GM12875 (cell line): ENCODE results near the gene GRIK2.

ENCODE experiments used
- H3K4me3 ChIP-seq: one replicate; pipeline ENCODE4 v1.5.1; 2011; ENCODE audit warnings: low read depth, low read length, control low read depth
- TF ChIP-seq, protein P1 (sequence below): IDR thresholded peaks from 2 replicates; pipeline ENCODE4 v1.5.1; 2011; ENCODE audit warnings: low read depth, mild to moderate bottlenecking, control low read depth, inconsistent platforms, low read length, moderate library complexity, borderline replicate concordance; ENCODE audit not compliant: insufficient read depth

Gene GRIK2

DNA sequence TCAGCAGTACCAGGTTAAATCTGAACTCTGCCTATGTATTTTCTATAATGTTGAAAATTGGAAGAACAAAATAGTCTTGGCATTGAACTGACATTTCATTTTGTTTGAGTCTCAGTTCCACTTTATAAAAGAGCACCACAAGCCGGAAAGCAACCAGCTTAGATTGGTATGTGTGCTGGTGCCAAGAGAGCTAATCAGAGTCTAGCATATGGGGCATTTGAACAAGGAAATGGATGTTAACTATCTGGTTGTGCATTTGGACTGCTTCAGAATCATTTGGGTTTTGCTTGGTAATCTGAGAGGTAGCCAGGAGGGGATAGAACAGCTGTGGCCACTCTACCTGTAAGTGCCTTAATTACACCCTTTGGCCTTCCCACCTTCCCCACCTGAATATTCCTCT is 184.8 kb downstream of the GRIK2 start:
- TF ChIP-seq, protein P1, sequence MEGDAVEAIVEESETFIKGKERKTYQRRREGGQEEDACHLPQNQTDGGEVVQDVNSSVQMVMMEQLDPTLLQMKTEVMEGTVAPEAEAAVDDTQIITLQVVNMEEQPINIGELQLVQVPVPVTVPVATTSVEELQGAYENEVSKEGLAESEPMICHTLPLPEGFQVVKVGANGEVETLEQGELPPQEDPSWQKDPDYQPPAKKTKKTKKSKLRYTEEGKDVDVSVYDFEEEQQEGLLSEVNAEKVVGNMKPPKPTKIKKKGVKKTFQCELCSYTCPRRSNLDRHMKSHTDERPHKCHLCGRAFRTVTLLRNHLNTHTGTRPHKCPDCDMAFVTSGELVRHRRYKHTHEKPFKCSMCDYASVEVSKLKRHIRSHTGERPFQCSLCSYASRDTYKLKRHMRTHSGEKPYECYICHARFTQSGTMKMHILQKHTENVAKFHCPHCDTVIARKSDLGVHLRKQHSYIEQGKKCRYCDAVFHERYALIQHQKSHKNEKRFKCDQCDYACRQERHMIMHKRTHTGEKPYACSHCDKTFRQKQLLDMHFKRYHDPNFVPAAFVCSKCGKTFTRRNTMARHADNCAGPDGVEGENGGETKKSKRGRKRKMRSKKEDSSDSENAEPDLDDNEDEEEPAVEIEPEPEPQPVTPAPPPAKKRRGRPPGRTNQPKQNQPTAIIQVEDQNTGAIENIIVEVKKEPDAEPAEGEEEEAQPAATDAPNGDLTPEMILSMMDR, result no peak
- no peak overlapping the region for H3K4me3 ChIP-seq

DNA sequence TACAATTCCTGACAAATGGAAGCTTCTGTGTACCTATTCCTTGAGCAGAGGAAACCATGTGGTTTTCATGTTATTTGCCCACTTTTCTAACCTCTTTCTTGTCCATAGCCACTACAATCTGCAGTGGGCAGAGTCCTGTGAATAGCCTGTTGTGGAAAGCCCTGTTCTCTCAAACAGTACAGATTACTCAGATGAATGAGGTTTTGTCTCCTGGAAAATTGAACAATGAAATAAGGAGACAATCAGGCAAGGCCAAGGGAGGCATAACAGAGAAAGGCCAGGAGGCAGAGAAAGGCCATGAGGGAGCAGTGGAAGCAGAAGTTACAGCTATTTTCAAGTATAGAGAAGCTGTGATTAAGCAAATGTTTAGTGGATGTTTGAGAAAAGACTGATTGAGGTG is 189.3 kb downstream of the GRIK2 start:
- no peak overlapping the region for H3K4me3 ChIP-seq
- TF ChIP-seq, protein P1, result no peak

DNA sequence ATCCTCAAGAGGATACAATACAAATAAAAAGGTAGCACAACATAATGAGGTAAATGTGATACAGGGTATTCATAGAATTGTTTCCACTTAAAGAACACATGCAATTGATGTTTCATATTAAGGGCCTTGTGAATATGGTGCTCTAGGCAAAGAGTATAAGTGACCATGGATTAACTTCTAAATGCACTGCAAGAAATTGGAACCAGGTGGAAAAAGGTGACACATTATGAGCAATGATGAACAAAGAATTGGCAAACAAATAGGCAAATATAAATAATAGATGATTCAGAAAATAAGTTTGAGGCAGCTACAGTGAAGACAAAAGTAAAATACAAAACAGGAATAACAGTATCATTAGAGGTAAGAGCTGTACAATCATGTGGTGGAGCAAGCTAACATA is 192.0 kb downstream of the GRIK2 start:
- no peak overlapping the region for H3K4me3 ChIP-seq
- TF ChIP-seq, protein P1, result no peak

DNA sequence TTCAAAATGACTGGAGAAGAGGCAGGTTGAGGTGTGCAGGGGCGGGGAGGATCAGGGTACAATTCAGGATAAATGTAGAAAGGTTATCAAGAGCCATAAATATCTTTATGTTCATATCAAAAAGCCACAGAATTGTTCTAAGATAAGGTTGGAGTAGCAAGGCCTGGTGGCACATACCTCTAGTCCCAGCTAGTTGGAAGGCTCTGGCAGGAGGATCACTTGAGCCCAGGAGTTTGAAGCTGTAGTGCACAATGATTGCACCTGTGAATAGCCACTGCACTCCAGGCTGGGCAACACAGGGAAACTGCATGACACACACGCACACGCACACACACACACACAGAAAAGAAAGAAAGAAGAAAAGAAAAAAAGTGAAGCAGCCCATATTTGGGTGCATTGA is 194.8 kb downstream of the GRIK2 start:
- TF ChIP-seq, protein P1, result no peak
- H3K4me3 ChIP-seq, result no peak overlapping the region

DNA sequence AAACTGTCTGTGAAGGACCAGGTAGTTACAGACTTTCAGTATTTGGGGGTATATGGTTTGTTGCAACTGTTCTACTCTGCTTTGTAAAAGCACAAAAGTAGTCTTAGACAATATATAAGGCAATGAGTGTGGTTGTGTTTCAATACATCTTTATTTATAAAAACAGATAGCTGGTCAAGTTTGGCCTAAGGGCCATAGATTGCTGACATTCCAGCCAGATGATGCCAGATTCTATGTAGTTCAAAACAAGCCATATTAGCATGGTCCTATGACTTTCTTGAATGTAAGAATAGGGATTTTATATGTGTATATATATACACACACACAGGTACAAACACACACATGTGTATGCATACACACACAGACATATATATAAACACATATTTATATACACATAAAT is 201.8 kb downstream of the GRIK2 start:
- TF ChIP-seq, protein P1, result no peak
- H3K4me3 ChIP-seq, result no peak overlapping the region

DNA sequence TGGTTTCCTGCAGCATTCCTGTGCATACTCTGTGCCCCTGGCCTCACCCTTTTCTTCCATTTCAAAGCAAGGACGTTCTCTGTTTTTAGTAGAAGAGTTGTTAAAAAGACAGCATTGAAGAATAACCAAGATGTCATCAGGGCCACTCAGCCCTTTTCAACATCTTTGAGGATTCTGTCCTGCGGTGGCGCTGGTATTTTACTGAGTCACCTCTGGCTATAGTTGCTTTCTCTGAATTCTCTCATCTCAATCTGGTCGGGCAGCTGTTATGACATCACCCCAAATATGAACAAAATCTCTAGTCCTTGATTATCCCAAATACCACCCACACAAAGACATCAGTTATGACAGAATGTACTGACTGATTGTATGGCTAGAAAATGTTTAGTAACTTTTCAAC is 204.2 kb downstream of the GRIK2 start:
- H3K4me3 ChIP-seq, result no peak overlapping the region
- TF ChIP-seq, protein P1, result no peak

DNA sequence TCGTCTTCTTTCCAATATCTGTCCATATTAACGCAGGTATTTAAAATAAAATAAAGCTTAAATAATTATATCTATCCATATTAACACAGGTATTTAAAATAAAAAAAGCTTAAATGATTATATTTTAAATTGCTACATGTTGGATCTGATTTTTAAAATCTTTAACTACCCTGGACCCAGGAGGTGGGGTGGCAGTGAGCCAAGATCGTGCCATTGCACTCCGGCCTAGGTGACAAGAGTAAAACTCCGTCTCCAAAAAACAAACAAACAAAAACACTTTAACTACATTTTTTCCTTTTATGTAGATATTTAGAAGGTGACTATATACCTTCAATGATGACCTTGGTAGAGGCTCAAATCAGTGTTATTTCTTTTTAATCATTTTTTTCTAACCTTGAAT is 211.9 kb downstream of the GRIK2 start:
- TF ChIP-seq, protein P1, result no peak
- no peak overlapping the region for H3K4me3 ChIP-seq
